ENCODE measurements around the gene KIAA1755.

The KIAA1755 gene

GRCh38 chr20:38241201-38241600, 19.3 kb downstream of the KIAA1755 start:
- no peak for DNase-seq (ENCODE audit: low spot score)

- no peak for DNase-seq (ENCODE audit: low spot score)
Observed at GRCh38 chr20:38239441-38239840, 21.1 kb downstream of the KIAA1755 start.

- no peak for DNase-seq (ENCODE audit: low spot score)
Observed at GRCh38 chr20:38238829-38239228, 21.7 kb downstream of the KIAA1755 start.

GRCh38 chr20:38237381-38237780, 23.2 kb downstream of the KIAA1755 start:
- DNase-seq (ENCODE audit: low spot score), result no peak

GRCh38 chr20:38231531-38232121, 28.9 kb downstream of the KIAA1755 start:
- no peak for DNase-seq (ENCODE audit: low spot score)

GRCh38 chr20:38230957-38231526, 29.5 kb downstream of the KIAA1755 start:
- no peak for DNase-seq (ENCODE audit: low spot score)

- no peak for DNase-seq (ENCODE audit: low spot score)
Observed at GRCh38 chr20:38230253-38230551, 30.3 kb downstream of the KIAA1755 start.

- no peak for DNase-seq (ENCODE audit: low spot score)
Observed at GRCh38 chr20:38229376-38230252, 30.9 kb downstream of the KIAA1755 start.

GRCh38 chr20:38228436-38228835, 32.1 kb downstream of the KIAA1755 start:
- no peak for DNase-seq (ENCODE audit: low spot score)

GRCh38 chr20:38227420-38228360, 32.8 kb downstream of the KIAA1755 start:
- DNase-seq (ENCODE audit: low spot score), result no peak

- DNase-seq (ENCODE audit: low spot score), result no peak
Observed at GRCh38 chr20:38226553-38226952, 34.0 kb downstream of the KIAA1755 start.

- no peak for DNase-seq (ENCODE audit: low spot score)
Observed at GRCh38 chr20:38225900-38226263, 34.7 kb downstream of the KIAA1755 start.

GRCh38 chr20:38225240-38225899, 35.2 kb downstream of the KIAA1755 start:
- DNase-seq (ENCODE audit: low spot score), result no peak

- no peak for DNase-seq (ENCODE audit: low spot score)
Observed at GRCh38 chr20:38224531-38224930, 36.0 kb downstream of the KIAA1755 start.

GRCh38 chr20:38223743-38224100, 36.8 kb downstream of the KIAA1755 start:
- DNase-seq (ENCODE audit: low spot score), result no peak

GRCh38 chr20:38222923-38223742, 37.4 kb downstream of the KIAA1755 start:
- DNase-seq (ENCODE audit: low spot score), result no peak

- peak; percentile 49 for DNase-seq (ENCODE audit: low spot score)
Observed at GRCh38 chr20:38222231-38222922, 38.2 kb downstream of the KIAA1755 start.

- DNase-seq (ENCODE audit: low spot score), result peak; percentile 53
Observed at GRCh38 chr20:38221119-38221589, 39.4 kb downstream of the KIAA1755 start.

- DNase-seq (ENCODE audit: low spot score), result no peak
Observed at GRCh38 chr20:38220587-38221118, 39.9 kb downstream of the KIAA1755 start.

Data from CD4-positive, alpha-beta T cell treated with Interleukin-2 at 100 ng/mL for 4 hours (primary cell).